NCI-H524 (cell line): ENCODE measurements around the gene EGFR.

ENCODE experiments used
- DNase-seq, 2 experiments: peaks; one replicate each; lab custom pipeline; 2025; lab: John Stamatoyannopoulos, UW

The EGFR gene

GRCh38 chr7:55063061-55063460 lies 44.2 kb downstream of the EGFR start:
- no peak for DNase-seq

- no peak for DNase-seq
Measured at GRCh38 chr7:55063633-55064032, 44.8 kb downstream of the EGFR start.

- DNase-seq: no peak
Measured at GRCh38 chr7:55065079-55065478, 46.3 kb downstream of the EGFR start.

- DNase-seq: no peak
Measured at GRCh38 chr7:55065511-55066229, 46.9 kb downstream of the EGFR start.

GRCh38 chr7:55066524-55066923 lies 47.7 kb downstream of the EGFR start:
- no peak for DNase-seq

GRCh38 chr7:55066938-55067337 lies 48.1 kb downstream of the EGFR start:
- no peak for DNase-seq

GRCh38 chr7:55067748-55068147 lies 48.9 kb downstream of the EGFR start:
- DNase-seq: no peak

GRCh38 chr7:55069271-55069792 lies 50.5 kb downstream of the EGFR start:
- no peak for DNase-seq

- DNase-seq: no peak
Measured at GRCh38 chr7:55070271-55070743, 51.5 kb downstream of the EGFR start.

- DNase-seq: no peak
Measured at GRCh38 chr7:55070854-55071253, 52.0 kb downstream of the EGFR start.

- DNase-seq: no peak
Measured at GRCh38 chr7:55071411-55072175, 52.8 kb downstream of the EGFR start.

- no peak for DNase-seq
Measured at GRCh38 chr7:55072251-55072650, 53.4 kb downstream of the EGFR start.

- no peak for DNase-seq
Measured at GRCh38 chr7:55073051-55073511, 54.3 kb downstream of the EGFR start.

- DNase-seq: no peak
Measured at GRCh38 chr7:55073976-55074528, 55.2 kb downstream of the EGFR start.

- DNase-seq: no peak
Measured at GRCh38 chr7:55075464-55076021, 56.7 kb downstream of the EGFR start.

- no peak for DNase-seq
Measured at GRCh38 chr7:55077561-55078410, 59.0 kb downstream of the EGFR start.

GRCh38 chr7:55078465-55079372 lies 59.9 kb downstream of the EGFR start:
- no peak for DNase-seq

GRCh38 chr7:55080000-55080623 lies 61.3 kb downstream of the EGFR start:
- DNase-seq: no peak

- no peak for DNase-seq
Measured at GRCh38 chr7:55081068-55081467, 62.3 kb downstream of the EGFR start.
